ENCODE results near the gene SYNGAP1. TPM values are rescaled to one million over a fixed set of nuclear protein-coding genes. Genes with fewer than 3 reads are reported as not detected.
"Not testable (repeated sequence)": the region's sequence is repeated elsewhere in the genome, so short reads cannot be mapped to it uniquely, and the experiment has no call there.

The SYNGAP1 gene
- total RNA-seq, 2 donors from 2014 or later: 6.1 to 24.8 TPM

DNA sequence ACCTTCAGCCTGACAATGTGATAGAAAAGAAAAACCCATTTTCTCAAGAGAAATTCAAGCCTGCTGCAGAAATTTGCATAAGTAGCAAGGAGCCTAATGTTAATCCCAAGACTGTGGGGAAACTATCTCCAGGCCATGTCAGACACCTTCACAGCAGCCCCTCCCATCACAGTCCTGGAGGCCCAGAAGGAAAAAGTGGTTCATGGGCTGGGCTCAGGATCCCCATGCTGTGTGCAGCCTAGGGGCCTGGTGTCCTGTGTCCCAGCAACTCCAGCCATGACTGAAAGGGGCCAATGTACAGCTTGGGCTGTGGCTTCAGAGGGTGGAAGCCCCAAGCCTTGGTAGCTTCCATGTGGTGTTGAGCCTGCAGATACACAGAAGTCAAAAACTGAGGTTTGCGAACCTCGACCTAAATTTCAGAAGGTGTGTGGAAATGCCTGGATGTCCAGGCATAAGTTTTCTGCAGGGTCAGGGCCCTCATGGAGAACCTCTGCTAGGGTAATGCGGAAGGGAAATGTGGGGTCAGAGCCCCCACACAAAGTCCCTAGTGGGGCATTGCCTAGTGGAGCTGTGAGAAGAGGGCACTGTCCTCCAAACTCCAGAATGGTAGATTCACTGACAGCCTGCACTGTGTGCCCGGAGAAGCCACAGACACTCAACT is 46.3 kb downstream of the SYNGAP1 start:
- Histone ChIP-seq H3K4me1 (replicated peaks) (no peaks in the 10 kb centered on the region), H3K9me3 (no peaks in the 10 kb centered on the region), H3K27me3 (replicated peaks; ENCODE audit: insufficient read depth) (no peaks in the 10 kb centered on the region), H3K4me3 (no peak overlapping the region), H3K27ac (no peak overlapping the region), H3K36me3 (no peaks in the 10 kb centered on the region)
- intact Hi-C loops (cut with DNase I): no loop called here
- TF ChIP-seq, protein P1, sequence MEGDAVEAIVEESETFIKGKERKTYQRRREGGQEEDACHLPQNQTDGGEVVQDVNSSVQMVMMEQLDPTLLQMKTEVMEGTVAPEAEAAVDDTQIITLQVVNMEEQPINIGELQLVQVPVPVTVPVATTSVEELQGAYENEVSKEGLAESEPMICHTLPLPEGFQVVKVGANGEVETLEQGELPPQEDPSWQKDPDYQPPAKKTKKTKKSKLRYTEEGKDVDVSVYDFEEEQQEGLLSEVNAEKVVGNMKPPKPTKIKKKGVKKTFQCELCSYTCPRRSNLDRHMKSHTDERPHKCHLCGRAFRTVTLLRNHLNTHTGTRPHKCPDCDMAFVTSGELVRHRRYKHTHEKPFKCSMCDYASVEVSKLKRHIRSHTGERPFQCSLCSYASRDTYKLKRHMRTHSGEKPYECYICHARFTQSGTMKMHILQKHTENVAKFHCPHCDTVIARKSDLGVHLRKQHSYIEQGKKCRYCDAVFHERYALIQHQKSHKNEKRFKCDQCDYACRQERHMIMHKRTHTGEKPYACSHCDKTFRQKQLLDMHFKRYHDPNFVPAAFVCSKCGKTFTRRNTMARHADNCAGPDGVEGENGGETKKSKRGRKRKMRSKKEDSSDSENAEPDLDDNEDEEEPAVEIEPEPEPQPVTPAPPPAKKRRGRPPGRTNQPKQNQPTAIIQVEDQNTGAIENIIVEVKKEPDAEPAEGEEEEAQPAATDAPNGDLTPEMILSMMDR (IDR thresholded peaks at IDR 0.05): no peak
- no peak for DNase-seq (ENCODE audit: low spot score)
- WGBS: 94% methylated on average over 4 of the region's 4 CpGs

DNA sequence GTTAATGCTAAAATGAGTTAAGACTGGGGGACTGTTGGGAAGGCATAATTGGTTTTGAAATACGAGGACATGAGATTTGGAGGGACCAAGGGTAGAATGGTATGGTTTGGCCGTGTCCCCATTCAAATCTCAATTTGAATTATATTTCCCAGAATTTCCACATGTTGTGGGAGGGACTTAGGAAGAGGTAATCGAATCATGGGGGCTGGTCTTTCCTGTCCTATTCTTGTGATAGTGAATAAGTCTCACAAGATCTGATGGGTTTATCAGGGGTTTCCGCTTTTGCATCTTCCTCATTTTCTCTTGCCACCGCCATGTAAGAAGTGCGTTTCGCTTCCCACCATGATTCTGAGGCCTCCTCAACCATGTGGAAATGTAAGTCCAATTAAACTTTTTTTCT is 47.2 kb downstream of the SYNGAP1 start:
- no peak for DNase-seq (ENCODE audit: low spot score)
- Histone ChIP-seq H3K27ac (no peak overlapping the region), H3K4me3 (no peak overlapping the region), H3K9me3 (no peaks in the 10 kb centered on the region), H3K36me3 (no peaks in the 10 kb centered on the region), H3K27me3 (replicated peaks; ENCODE audit: insufficient read depth) (no peaks in the 10 kb centered on the region), H3K4me1 (replicated peaks) (no peaks in the 10 kb centered on the region)
- intact Hi-C loops (cut with DNase I): no loop called here
- WGBS: 73% methylated on average over 7 of the region's 7 CpGs
- TF ChIP-seq POLR2A (IDR thresholded peaks at IDR 0.05) (no peak), POLR2AphosphoS5 (IDR thresholded peaks at IDR 0.05) (no peak)
- TF ChIP-seq, protein P1 (IDR thresholded peaks at IDR 0.05): no peak

- no peak for DNase-seq (ENCODE audit: low spot score)
- Histone ChIP-seq H3K27ac (no peak overlapping the region), H3K4me3 (no peak overlapping the region), H3K4me1 (replicated peaks) (no peaks in the 10 kb centered on the region), H3K27me3 (replicated peaks; ENCODE audit: insufficient read depth) (no peaks in the 10 kb centered on the region), H3K36me3 (no peaks in the 10 kb centered on the region), H3K9me3 (no peaks in the 10 kb centered on the region)
- 92% methylated on average over 3 of the region's 3 CpGs for WGBS
- TF ChIP-seq POLR2A (IDR thresholded peaks at IDR 0.05) (no peak), POLR2AphosphoS5 (IDR thresholded peaks at IDR 0.05) (no peak)
- TF ChIP-seq, protein P1 (IDR thresholded peaks at IDR 0.05): no peak
- intact Hi-C loops (cut with DNase I): no loop called here
Measured at GRCh38 chr6:33469661-33470060, 49.8 kb downstream of the SYNGAP1 start.

GRCh38 chr6:33477864-33478263 is 58.0 kb downstream of the SYNGAP1 start:
- Histone ChIP-seq H3K9me3 (no peaks in the 10 kb centered on the region), H3K36me3 (no peaks in the 10 kb centered on the region), H3K4me1 (replicated peaks) (no peaks in the 10 kb centered on the region), H3K27ac (no peak overlapping the region), H3K27me3 (replicated peaks; ENCODE audit: insufficient read depth) (no peaks in the 10 kb centered on the region), H3K4me3 (no peak overlapping the region)
- intact Hi-C loops (cut with DNase I): no loop called here
- no peak for DNase-seq (ENCODE audit: low spot score)
- no peak for TF ChIP-seq POLR2A (IDR thresholded peaks at IDR 0.05)
- TF ChIP-seq, protein P1 (IDR thresholded peaks at IDR 0.05): no peak
- no peak for TF ChIP-seq POLR2AphosphoS5 (IDR thresholded peaks at IDR 0.05)
- 65% methylated on average over 3 of the region's 3 CpGs for WGBS

- 60% methylated on average over 1 of the region's 1 CpG for WGBS
- DNase-seq (ENCODE audit: low spot score): no peak
- Histone ChIP-seq H3K9me3 (no peaks in the 10 kb centered on the region), H3K27ac (no peak overlapping the region), H3K4me1 (replicated peaks) (no peaks in the 10 kb centered on the region), H3K4me3 (no peak overlapping the region), H3K27me3 (replicated peaks; ENCODE audit: insufficient read depth) (no peaks in the 10 kb centered on the region), H3K36me3 (no peaks in the 10 kb centered on the region)
- intact Hi-C loops (cut with DNase I): no loop called here
- TF ChIP-seq POLR2A (IDR thresholded peaks at IDR 0.05) (no peak), POLR2AphosphoS5 (IDR thresholded peaks at IDR 0.05) (no peak)
- TF ChIP-seq, protein P1 (IDR thresholded peaks at IDR 0.05): no peak
Measured at GRCh38 chr6:33481192-33481591, 61.3 kb downstream of the SYNGAP1 start.

DNA sequence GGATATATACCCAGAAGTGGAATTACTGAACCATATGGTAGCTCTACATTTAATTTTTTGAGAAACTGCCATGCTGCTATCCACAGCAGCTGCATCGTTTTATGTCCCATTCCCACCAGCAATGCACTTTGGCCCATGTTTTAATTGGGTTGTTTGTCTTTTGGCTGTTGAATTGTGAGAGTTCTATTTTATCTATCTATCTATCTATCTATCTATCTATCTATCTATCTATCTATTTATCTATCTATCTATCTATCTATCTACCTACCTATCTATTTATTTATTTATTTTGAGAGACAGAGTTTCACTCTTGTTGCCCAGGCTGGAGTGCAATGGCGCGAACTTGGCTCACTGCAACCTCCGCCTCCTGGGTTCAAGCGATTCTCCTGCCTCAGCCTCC is 62.8 kb downstream of the SYNGAP1 start:
- intact Hi-C loops (cut with DNase I); H3K9me3 ChIP-seq; DNase-seq (ENCODE audit: low spot score); H3K27ac ChIP-seq; H3K4me3 ChIP-seq; H3K4me1 ChIP-seq (replicated peaks); H3K36me3 ChIP-seq; H3K27me3 ChIP-seq (replicated peaks; ENCODE audit: insufficient read depth): not testable (repeated sequence)
- WGBS: 92% methylated on average over 5 of the region's 5 CpGs

Measured in prostate gland (tissue), 2 donors.